Loucy (cell line): ENCODE results near the gene C1RL.

Source experiments
- H2AFZ ChIP-seq: fragments of 200-600 bp; sonication (generic); 2 replicates; pipeline ENCODE4 v1.6.0; 2016; ENCODE audit warnings: antibody characterized with exemption, mild to moderate bottlenecking, low read length, moderate library complexity
- H3F3A ChIP-seq: fragments of 200-600 bp; 2 replicates; pipeline ENCODE4 v1.6.0; 2016; ENCODE audit warnings: antibody characterized with exemption, low read depth, mild to moderate bottlenecking
- H3K27me3 ChIP-seq: fragments of 200-600 bp; sonication (generic); 2 replicates; pipeline ENCODE4 v1.6.1; 2014; ENCODE audit warnings: low read length, mild to moderate bottlenecking; ENCODE audit not compliant: insufficient read depth, poor library complexity, severe bottlenecking
- H3K36me3 ChIP-seq: fragments of 200-600 bp; sonication (generic); 2 replicates; pipeline ENCODE4 v1.6.1; 2016; ENCODE audit warnings: low read length; ENCODE audit not compliant: insufficient read depth
- H3K4me1 ChIP-seq: fragments of 200-600 bp; sonication (generic); 2 replicates; pipeline ENCODE4 v1.5.1; 2014; ENCODE audit warnings: low read length, mild to moderate bottlenecking; ENCODE audit not compliant: insufficient read depth, poor library complexity, severe bottlenecking
- H3K4me2 ChIP-seq: fragments of 200-600 bp; sonication (generic); 2 replicates; pipeline ENCODE4 v1.6.0; 2014; ENCODE audit warnings: antibody characterized with exemption, low read length, low read depth, mild to moderate bottlenecking; ENCODE audit not compliant: poor library complexity, severe bottlenecking
- H3K4me3 ChIP-seq: fragments of 200-600 bp; sonication (generic); 2 replicates; pipeline ENCODE4 v1.5.1; 2014; ENCODE audit warnings: low read length, mild to moderate bottlenecking, mixed read lengths; ENCODE audit not compliant: poor library complexity, severe bottlenecking
- H3K79me2 ChIP-seq: fragments of 200-600 bp; sonication (generic); 2 replicates; pipeline ENCODE4 v1.6.1; 2014; ENCODE audit warnings: low read length; ENCODE audit not compliant: insufficient read depth
- H3K9ac ChIP-seq: fragments of 200-600 bp; sonication (generic); 2 replicates; pipeline ENCODE4 v1.6.0; 2014; ENCODE audit warnings: mild to moderate bottlenecking, low read depth, low read length, moderate library complexity; ENCODE audit not compliant: poor library complexity, severe bottlenecking
- H3K9me2 ChIP-seq: fragments of 200-600 bp; sonication (generic); replicated peaks from 2 replicates; pipeline ENCODE4 v1.6.1; 2016; ENCODE audit warnings: low read depth, low read length, mixed read lengths
- H3K9me3 ChIP-seq: fragments of 200-600 bp; sonication (generic); 2 replicates; pipeline ENCODE4 v1.6.1; 2014; ENCODE audit warnings: mild to moderate bottlenecking, antibody characterized with exemption, low read length, low read depth; ENCODE audit not compliant: insufficient read depth
- H4K20me1 ChIP-seq: fragments of 200-600 bp; sonication (generic); 2 replicates; pipeline ENCODE4 v1.6.0; 2014; ENCODE audit warnings: antibody characterized with exemption, low read length, mild to moderate bottlenecking; ENCODE audit not compliant: insufficient read depth, poor library complexity, severe bottlenecking
- CTCF ChIP-seq: fragments of 200-600 bp; sonication (generic); conservative IDR thresholded peaks from 2 replicates; pipeline ENCODE4 v1.5.1; 2014; ENCODE audit warnings: mild to moderate bottlenecking, antibody characterized with exemption, low read length
- EZH2phosphoT487 ChIP-seq: fragments of 200-600 bp; IDR thresholded peaks from 2 replicates; pipeline ENCODE4 v1.6.1; 2018; ENCODE audit warnings: antibody characterized with exemption, mild to moderate bottlenecking, moderate library complexity, borderline replicate concordance

Gene C1RL

DNA sequence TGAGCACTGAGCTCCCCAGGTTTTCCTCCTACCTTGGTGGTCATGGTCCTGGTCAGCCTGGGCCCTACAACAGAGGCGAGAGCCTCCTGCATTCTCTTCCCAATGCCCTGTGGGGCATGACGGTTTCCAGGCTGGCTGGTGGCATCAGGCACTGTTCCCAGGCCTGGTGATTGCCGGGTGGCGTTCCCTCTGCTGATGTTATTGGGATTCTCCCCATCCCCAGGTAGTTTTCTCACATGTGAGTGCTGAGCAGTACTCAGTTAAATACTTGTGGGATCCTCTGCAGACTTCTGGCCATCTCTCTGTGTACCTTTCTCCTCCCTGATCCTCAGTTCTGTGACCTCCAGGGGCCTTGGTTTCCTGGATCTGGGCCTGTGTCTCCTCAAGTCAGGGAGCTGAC, 32.5 kb downstream of the C1RL start:
- Histone ChIP-seq H3F3A (no peaks in the 10 kb centered on the region), H3K4me1 (peaks cover 8% of the 10 kb centered on the region), H3K9ac (no peak overlapping the region), H3K27me3 (no peaks in the 10 kb centered on the region), H3K36me3 (no peaks in the 10 kb centered on the region), H3K9me3 (no peaks in the 10 kb centered on the region), H3K79me2 (no peaks in the 10 kb centered on the region), H3K4me2 (no peak overlapping the region), H3K9me2 (no peaks in the 10 kb centered on the region), H2AFZ (no peak overlapping the region), H3K4me3 (no peak overlapping the region), H4K20me1 (no peaks in the 10 kb centered on the region)
- TF ChIP-seq CTCF (no peak), EZH2phosphoT487 (no peak)

- H3K4me1 ChIP-seq, result peaks cover 8% of the 10 kb centered on the region
- H3F3A ChIP-seq, result no peaks in the 10 kb centered on the region
- H3K9ac ChIP-seq, result no peak overlapping the region
- no peak overlapping the region for H3K4me2 ChIP-seq
- no peaks in the 10 kb centered on the region for H3K36me3 ChIP-seq
- H3K4me3 ChIP-seq, result no peak overlapping the region
- H3K9me3 ChIP-seq, result no peaks in the 10 kb centered on the region
- no peaks in the 10 kb centered on the region for H3K79me2 ChIP-seq
- peak overlapping the region; percentile 48; the same call in 1 of the 2 replicates for H2AFZ ChIP-seq
- no peaks in the 10 kb centered on the region for H3K27me3 ChIP-seq
- TF ChIP-seq EZH2phosphoT487, result no peak
- TF ChIP-seq CTCF, result no peak
- no peaks in the 10 kb centered on the region for H3K9me2 ChIP-seq
- H4K20me1 ChIP-seq, result no peaks in the 10 kb centered on the region
These were observed 33.1 kb downstream of the C1RL start for GRCh38 chr12:7075939-7076338.

DNA sequence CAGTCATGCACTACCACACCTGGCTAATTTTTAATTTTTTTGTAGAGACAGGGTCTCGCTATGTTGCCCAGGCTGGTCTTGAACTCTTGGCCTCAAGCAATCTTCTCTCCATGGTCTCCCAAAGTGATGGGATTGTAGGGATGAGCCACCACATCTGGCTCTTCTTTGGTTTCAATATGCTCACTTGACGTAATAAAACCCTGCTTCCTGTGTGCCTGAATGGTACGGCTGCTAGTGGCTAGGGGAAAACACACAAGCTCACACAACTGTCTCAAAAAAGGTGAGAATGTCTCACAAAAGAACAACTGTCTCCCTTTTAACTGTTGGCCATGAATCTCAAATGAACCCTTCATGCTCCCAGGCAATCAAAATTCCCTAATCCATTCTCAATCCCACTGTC, 33.5 kb downstream of the C1RL start:
- Histone ChIP-seq H3K36me3 (no peaks in the 10 kb centered on the region), H3K9me3 (no peaks in the 10 kb centered on the region), H3K4me3 (no peak overlapping the region), H3K9ac (no peak overlapping the region), H3F3A (no peaks in the 10 kb centered on the region), H2AFZ (peak overlapping the region; percentile 48; the same call in 1 of the 2 replicates), H3K4me1 (peaks cover 8% of the 10 kb centered on the region), H3K79me2 (no peaks in the 10 kb centered on the region), H3K9me2 (no peaks in the 10 kb centered on the region), H3K27me3 (no peaks in the 10 kb centered on the region), H3K4me2 (no peak overlapping the region), H4K20me1 (no peaks in the 10 kb centered on the region)
- TF ChIP-seq CTCF, result no peak
- no peak for TF ChIP-seq EZH2phosphoT487
